GM19438 (cell line): ENCODE results near the gene UGT1A4.
"Not testable (repeated sequence)": the region's sequence is repeated elsewhere in the genome, so short reads cannot be mapped to it uniquely, and the experiment has no call there.

Source experiments
- ATAC-seq: cut with Tn5 transposase; IDR thresholded peaks from one replicate; pipeline ENCODE4 v1.9.1; 2021; ENCODE audit warnings: low read depth; ENCODE audit not compliant: unreplicated experiment

Gene UGT1A4

DNA sequence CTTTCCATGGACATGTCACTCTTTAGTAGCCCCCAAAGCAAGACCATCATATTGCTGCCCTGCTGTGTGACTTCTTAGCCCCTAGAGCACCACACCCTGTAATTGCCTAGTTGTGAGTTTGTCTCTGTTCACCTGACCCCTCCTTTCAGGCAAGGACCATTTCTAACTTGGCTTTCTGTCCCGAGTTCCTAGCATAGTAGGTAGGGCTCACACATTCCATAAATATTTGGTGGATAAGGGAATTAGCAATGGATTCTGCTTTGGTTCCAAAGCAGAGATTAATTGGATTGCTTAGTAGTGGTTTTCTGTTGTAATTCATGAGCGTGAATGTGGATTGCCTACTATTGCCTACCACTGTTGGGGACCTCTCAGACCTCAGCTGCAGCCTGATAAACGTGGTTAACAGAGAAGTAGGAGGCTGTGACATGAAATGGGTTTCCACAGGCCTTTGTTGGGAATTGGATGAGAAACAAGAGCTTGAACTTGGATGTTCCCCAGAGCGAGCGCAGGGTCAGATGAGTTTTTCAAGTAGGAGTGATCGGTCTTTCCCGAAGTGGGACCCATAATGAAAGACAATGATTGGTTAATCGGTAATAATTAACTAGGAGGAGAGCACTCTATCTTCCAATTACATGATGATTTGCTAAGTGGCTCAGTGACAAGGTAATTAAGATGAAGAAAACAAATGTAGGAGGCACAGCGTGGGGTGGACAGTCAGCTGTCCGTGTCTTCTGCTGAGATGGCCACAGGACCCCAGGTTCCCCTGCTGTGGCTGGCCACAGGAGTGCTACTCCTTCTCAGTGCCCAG, 28.1 kb downstream of the UGT1A4 start:
- ATAC-seq, result no peak

DNA sequence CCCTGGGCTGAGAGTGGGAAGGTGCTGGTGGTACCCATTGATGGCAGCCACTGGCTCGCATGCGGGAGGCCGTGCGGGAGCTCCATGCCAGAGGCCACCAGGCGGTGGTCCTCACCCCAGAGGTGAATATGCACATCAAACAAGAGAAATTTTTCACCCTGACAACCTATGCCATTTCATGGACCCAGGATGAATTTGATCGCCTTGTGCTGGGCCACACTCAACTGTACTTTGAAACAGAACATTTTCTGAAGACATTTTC, 28.7 kb downstream of the UGT1A4 start:
- no peak for ATAC-seq

DNA sequence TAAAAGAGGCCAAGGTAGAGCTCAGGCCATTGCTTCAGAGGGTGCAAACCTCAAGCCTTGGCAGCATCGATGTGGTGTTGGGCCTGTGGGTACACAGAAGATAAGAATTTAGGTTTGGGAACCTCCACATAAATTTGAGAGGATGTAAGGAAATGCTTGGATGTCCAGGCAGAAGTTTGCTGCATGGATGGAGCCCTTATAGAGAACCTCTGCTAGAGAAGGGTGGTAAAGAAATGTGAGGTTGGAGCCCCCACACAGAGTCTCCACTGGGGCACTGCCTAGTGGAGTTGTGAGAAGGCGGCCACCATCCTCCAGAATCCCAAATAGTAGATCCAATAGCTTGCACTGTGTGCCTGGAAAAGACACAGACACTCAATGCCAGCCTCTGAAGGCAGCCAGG, 32.2 kb downstream of the UGT1A4 start:
- ATAC-seq, result not testable (repeated sequence)

DNA sequence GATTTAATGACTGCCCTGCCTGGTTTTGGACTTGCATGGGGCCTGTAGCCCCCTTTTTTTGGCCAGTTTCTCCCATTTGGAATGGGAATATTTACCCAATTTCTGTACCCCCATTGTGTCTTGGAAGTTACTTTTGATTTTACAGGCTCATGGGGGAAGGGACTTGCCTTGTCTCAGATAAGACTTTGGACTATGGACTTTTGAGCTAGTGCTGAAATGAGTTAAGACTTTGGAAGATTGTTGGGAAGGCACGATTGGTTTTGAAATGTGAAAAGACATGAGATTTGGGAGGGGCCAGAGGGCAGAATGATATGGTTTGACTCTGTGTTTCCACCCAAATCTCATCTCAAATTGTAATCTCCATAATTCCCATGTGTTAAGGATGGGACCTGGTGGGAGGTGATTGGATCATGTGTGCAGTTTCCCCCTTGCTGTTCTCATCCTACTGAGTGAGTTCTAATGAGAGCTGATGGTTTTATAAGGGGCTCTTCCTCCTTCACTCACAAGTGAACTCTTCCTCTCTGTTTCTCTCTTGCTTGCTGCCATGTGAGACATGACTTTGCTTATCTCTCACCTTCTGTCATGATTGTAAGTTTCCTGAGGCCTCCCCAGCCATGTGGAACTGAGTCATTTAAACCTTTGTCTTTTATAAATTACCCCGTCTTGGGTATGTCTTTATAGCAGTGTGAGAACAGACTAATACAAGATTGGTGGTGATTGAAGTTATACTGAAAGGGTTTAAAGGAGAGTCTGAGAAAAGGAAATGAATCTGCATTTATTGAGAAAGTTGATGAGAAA, 32.9 kb downstream of the UGT1A4 start:
- not testable (repeated sequence) for ATAC-seq

DNA sequence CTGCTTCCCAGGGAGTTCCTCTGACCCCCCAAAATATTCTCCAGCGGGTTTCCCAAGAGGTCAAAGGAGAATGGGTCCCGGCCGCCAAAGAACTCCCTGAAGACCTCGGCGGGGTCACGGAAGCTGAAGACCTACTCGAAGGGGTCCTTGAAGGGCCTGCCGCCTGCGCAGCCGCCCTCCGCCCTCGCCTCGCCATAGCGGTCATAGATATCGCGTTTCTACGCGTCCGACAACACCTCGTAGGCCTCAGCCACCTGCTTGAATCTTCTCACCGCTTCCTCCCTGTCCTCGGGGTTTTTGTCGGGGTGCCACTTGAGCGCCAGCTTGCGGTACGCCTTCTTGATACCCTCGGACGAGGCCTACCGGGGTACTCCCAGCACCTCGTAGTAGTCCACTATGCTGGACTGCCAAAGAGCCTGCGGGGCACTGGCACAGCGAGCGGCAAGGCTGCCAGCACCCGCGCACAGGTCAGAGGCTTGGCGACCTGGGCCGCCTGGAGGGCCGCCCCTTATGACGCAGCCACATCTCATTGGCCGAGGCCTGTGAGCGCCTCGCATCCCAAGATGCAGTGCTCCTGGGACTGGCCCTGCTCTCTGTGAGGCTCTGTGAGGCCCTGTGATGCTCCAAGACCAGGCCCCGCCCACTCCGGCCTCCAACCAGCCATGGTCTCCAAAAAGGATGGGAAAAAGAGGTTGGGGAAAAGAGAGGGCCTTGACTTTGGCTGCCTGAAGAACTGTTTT, 36.5 kb downstream of the UGT1A4 start:
- ATAC-seq, result no peak

DNA sequence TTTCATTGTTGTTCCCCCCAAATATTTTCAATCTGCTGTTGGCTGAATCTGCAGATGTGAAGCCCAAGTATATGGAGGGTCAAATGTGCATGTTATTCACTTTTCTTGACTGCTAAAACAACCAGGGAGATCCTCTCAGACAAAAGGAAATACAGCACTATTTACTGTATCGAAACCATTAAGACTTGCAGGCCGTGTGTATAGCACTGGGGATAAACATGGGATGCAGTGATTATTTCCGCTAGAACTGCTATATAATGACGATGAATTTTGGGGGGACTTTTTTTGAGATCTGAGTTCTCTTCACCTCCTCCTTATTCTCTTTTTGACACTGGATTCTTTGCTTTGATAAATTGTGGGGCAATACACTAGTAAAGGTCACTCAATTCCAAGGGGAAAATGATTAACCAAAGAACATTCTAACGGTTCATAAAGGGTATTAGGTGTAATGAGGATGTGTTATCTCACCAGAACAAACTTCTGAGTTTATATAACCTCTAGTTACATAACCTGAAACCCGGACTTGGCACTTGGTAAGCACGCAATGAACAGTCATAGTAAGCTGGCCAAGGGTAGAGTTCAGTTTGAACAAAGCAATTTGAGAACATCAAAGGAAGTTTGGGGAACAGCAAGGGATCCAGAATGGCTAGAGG, 38.0 kb downstream of the UGT1A4 start:
- ATAC-seq, result no peak

DNA sequence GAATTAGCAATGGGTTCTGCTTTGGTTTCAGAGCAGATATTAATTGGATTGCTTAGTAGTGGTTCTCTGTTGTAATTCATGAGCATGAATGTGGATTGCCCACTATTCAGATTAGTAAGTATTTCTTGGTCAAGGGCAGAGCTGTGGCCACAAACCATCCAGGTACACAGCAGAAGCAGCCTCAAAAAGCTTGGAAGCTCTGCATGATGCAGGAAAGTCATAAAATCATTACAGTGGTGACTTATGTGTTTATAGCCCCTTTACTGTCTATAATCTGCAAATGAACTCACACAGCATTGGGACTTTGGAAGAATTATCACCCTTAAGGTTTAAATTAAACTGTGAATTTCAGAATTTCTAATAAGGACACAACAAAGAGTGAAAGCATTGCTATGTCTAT, 39.6 kb downstream of the UGT1A4 start:
- ATAC-seq, result no peak

DNA sequence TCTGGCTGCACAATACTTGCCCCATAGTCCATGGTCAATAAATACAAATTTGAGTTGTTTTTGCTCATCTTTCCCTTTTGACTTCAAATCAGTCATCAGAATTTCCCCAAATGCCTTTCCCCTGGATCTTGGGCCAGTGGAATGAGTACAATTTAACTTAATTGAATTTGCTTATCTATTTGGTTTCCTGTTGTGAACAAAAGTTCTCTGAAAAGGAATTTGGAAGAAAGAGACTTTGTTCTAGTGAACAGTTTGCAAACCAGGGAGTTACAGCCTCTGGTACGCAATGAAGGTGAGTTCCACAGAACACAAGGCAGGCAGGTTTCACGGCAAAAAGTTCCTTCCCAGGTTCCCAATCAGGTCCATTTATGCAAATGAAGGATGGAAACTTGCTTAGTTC, 40.3 kb downstream of the UGT1A4 start:
- no peak for ATAC-seq

DNA sequence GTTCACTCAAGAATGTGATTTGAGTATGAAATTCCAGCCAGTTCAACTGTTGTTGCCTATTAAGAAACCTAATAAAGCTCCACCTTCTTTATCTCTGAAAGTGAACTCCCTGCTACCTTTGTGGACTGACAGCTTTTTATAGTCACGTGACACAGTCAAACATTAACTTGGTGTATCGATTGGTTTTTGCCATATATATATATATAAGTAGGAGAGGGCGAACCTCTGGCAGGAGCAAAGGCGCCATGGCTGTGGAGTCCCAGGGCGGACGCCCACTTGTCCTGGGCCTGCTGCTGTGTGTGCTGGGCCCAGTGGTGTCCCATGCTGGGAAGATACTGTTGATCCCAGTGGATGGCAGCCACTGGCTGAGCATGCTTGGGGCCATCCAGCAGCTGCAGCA, 41.5 kb downstream of the UGT1A4 start, which contains the start of gene UGT1A1:
UGT1A1 (plus strand) TSS at position 228 of the 400 bp plus-strand sequence; CDS start at position 246, 18 bp downstream.
- ATAC-seq, result no peak

DNA sequence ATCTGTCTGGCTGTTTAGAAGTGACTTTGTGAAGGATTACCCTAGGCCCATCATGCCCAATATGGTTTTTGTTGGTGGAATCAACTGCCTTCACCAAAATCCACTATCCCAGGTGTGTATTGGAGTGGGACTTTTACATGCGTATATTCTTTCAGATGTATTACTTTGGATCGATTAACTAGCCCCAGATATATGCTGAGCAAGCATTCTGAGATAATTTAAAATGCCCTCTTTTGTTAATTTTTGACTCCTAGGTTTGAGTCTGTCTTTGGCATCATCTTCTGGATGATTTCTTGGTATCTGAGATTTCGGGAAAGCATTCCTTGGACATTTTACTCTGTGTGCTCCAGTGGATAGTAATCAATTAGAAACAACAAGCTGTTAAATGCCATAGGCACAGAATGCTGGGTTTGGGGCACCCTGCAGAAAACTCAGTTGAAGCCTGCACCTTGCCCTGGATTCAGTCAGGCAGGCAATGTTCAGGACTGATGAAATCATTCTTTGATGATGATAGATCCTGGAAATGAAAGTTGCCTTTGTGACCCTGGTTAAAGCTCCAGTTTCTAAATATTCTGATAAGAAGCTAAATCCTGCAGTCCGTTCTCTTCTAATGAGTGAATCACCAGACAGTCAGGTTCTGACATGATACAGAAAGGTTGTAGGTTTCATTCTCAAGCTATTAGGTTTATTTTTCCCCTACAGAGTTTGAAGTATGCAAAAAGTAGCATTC, 42.7 kb downstream of the UGT1A4 start:
- no peak for ATAC-seq

DNA sequence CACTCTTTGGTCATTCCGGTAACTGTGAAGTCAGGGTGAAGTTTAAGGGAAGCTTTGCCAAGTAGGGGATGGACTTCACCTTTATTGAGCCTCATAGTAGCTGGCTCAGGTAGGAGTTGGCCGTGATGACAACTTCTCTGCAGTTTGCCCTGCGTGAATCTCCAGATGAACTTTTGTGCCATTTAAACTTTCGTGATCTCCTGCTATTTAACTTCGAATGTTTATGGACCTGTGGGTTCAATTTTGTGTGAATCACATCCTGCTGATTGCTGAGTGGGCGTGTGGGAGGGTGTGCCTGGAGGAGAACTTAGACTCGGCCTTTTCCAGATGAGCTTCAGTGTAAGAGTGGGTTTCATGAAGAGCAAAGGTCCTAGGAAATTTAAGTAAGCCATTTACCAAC, 45.7 kb downstream of the UGT1A4 start:
- ATAC-seq, result no peak

DNA sequence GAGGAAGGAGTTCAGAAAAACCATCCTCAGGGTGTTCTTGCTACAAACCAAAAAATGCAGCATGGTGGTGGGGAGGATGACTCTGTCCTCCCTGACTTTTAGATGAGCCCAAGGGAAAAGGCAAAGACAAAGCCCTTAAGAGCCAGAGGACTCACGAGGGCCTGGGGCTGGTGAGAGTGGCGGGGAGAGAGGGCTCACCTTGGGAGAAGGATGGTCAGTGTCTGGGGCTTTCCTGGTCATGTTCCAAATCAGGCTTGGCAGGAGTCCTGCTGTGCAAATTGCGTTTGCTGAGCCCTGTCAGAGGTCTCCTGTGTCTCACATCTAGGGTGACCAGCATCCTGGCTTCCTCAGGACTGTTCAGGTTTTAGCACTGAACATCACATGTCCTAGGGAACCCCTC, 46.2 kb downstream of the UGT1A4 start:
- no peak for ATAC-seq

DNA sequence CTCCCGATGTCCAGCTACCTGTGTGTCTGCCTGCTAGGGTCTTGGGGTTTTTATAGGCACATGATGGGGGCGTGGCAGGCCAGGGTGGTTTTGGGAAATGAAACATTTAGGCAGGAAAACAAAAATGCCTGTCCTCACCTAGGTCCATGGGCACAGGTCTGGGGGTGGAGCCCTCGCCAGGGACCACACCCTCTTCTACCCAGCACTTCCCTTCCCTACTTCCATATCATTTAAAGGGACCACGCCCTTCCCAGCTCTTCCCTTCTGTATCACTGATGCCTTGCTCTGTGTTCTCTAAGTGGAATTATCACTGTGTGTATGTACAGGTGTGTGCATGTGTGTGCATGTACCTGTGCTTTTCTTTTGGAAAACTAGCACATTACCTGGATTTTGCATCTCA, 47.9 kb downstream of the UGT1A4 start:
- no peak for ATAC-seq

DNA sequence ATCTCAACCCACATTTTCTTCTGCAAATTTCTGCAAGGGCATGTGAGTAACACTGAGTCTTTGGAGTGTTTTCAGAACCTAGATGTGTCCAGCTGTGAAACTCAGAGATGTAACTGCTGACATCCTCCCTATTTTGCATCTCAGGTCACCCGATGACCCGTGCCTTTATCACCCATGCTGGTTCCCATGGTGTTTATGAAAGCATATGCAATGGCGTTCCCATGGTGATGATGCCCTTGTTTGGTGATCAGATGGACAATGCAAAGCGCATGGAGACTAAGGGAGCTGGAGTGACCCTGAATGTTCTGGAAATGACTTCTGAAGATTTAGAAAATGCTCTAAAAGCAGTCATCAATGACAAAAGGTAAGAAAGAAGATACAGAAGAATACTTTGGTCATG, 49.5 kb downstream of the UGT1A4 start:
- no peak for ATAC-seq

DNA sequence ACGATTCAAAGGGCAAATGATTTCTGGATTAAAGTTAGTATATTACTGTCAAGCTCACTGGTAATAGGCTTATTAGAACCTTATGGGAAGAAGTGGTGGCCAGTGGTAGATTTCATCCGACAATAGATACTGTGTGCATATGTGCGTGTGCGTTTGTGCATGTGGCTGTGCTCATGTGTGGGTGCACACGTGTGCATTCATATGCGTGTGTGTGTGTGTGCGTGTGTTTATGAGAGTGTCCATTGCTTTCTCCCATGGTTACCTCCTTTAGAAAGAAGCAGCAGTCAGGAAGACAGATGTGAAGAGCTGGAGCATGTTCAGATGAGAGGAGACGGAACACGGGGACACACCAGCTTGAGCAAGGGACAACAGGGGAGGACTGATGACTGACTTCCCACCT, 50.7 kb downstream of the UGT1A4 start:
- ATAC-seq, result no peak

DNA sequence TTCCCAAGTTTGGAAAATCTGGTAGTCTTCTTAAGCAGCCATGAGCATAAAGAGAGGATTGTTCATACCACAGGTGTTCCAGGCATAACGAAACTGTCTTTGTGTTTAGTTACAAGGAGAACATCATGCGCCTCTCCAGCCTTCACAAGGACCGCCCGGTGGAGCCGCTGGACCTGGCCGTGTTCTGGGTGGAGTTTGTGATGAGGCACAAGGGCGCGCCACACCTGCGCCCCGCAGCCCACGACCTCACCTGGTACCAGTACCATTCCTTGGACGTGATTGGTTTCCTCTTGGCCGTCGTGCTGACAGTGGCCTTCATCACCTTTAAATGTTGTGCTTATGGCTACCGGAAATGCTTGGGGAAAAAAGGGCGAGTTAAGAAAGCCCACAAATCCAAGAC, 53.6 kb downstream of the UGT1A4 start:
- no peak for ATAC-seq

DNA sequence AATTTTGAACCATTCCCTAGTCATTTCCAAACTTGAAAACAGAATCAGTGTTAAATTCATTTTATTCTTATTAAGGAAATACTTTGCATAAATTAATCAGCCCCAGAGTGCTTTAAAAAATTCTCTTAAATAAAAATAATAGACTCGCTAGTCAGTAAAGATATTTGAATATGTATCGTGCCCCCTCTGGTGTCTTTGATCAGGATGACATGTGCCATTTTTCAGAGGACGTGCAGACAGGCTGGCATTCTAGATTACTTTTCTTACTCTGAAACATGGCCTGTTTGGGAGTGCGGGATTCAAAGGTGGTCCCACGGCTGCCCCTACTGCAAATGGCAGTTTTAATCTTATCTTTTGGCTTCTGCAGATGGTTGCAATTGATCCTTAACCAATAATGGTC, 54.0 kb downstream of the UGT1A4 start:
- ATAC-seq, result no peak

DNA sequence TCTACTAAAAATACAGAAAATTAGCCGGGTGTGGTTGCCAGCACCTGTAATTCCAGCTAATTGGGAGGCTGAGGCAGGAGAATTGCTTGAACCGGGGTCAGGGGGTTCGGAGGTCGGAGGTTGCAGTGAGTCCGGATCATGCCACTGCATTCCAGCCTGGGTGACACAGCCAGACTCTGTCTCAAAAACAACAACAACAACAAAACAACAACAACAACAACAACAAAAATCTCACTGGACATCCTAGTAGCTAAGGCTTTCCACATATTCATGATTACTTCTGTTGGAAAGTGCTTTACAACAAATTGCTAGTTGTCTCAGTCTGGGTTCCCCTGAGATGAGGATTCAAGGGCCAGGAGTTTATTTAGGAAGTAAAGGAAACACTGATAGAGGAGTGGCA, 55.3 kb downstream of the UGT1A4 start:
- ATAC-seq, result no peak

DNA sequence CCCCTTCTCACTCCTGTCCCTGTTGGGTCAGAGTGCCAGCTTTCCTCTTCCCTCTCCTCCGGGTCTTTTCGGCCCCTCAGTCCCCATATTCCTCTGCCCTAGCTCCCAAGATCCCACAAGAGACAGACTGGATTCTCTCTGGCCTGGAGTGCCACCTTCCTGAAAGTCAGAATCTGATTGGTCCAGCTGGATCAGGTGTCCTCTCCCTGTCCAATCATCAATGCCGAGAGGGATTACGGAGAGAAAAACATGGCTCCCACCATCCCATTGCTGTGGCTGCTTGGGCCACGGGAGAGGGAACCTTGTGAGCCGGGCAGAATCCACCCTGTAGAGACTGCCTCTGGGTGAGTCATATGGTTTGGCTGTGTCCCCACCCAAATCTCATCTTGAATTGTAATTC, 56.9 kb downstream of the UGT1A4 start:
- ATAC-seq, result no peak

DNA sequence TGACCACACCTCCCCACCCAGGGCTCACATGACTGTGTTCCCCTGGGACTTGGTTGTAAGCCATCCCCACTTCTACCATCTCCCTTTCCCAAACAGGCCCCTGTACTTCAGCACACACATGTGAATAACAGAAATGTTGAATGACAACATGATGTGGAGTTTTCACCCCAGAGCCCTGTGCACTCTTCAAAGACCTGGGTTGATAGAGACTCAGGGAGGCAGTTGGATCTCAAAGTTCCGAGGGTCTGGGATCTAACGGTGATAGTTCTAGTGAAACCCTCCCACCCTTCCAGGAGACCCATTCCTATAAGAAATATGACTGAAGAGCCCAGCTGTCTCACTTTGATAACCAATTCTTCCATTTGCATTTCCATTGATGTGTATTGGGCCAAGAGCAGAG, 59.5 kb downstream of the UGT1A4 start, which contains the start of gene MROH2A:
MROH2A (plus strand) TSS at position 301 of the 400 bp plus-strand sequence. CDS start 1,029 bp downstream, outside the sequence.
- no peak for ATAC-seq
